Measurements from ENCODE around the gene MPEG1.

The MPEG1 gene

GRCh38 chr11:59240322-59240721 lies 27.6 kb upstream of the MPEG1 start:
- no peak for DNase-seq (ENCODE audit: low spot score)
- TF ChIP-seq, protein P1, sequence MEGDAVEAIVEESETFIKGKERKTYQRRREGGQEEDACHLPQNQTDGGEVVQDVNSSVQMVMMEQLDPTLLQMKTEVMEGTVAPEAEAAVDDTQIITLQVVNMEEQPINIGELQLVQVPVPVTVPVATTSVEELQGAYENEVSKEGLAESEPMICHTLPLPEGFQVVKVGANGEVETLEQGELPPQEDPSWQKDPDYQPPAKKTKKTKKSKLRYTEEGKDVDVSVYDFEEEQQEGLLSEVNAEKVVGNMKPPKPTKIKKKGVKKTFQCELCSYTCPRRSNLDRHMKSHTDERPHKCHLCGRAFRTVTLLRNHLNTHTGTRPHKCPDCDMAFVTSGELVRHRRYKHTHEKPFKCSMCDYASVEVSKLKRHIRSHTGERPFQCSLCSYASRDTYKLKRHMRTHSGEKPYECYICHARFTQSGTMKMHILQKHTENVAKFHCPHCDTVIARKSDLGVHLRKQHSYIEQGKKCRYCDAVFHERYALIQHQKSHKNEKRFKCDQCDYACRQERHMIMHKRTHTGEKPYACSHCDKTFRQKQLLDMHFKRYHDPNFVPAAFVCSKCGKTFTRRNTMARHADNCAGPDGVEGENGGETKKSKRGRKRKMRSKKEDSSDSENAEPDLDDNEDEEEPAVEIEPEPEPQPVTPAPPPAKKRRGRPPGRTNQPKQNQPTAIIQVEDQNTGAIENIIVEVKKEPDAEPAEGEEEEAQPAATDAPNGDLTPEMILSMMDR (IDR thresholded peaks at IDR 0.05; ENCODE audit: extremely low read depth, insufficient read depth, missing control alignments): no peak
- in situ Hi-C loops (cut with MboI; ENCODE audit: low pct_unique_long_range_greater_than_20kb, low sequenced_read_pairs, unreplicated experiment): no loop called here

- no peak for DNase-seq (ENCODE audit: low spot score)
- in situ Hi-C loops (cut with MboI; ENCODE audit: low pct_unique_long_range_greater_than_20kb, low sequenced_read_pairs, unreplicated experiment): no loop called here
- TF ChIP-seq, protein P1 (IDR thresholded peaks at IDR 0.05; ENCODE audit: extremely low read depth, insufficient read depth, missing control alignments): no peak
Measured at GRCh38 chr11:59226396-59226795, 13.7 kb upstream of the MPEG1 start.

DNA sequence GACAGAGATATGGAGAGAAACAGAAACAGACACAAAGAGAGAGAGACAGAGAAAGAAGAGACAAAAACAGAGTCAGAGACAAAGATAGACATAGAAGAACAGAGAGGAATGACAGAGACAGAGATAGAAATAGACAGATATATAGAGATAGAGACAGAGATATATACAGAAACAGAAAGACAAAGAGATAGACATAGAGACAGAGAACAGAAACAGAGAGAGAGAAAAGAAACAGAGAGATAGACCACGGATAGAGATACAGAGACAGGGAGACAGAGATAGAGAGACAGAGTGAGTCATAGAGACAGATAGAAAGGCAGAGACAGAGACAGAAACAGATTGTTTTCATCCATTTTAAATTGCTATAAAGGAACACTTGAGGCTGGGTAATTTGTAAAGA lies 12.3 kb upstream of the MPEG1 start:
- no peak for DNase-seq (ENCODE audit: low spot score)
- TF ChIP-seq, protein P1 (IDR thresholded peaks at IDR 0.05; ENCODE audit: extremely low read depth, insufficient read depth, missing control alignments): no peak
- in situ Hi-C loops (cut with MboI; ENCODE audit: low pct_unique_long_range_greater_than_20kb, low sequenced_read_pairs, unreplicated experiment): no loop called here

- in situ Hi-C loops (cut with MboI; ENCODE audit: low pct_unique_long_range_greater_than_20kb, low sequenced_read_pairs, unreplicated experiment): no loop called here
- no peak for DNase-seq (ENCODE audit: low spot score)
- TF ChIP-seq, protein P1 (IDR thresholded peaks at IDR 0.05; ENCODE audit: extremely low read depth, insufficient read depth, missing control alignments): no peak
Measured at GRCh38 chr11:59224351-59224928, 11.7 kb upstream of the MPEG1 start.

- TF ChIP-seq, protein P1 (IDR thresholded peaks at IDR 0.05; ENCODE audit: extremely low read depth, insufficient read depth, missing control alignments): no peak
- no peak for DNase-seq (ENCODE audit: low spot score)
- in situ Hi-C loops (cut with MboI; ENCODE audit: low pct_unique_long_range_greater_than_20kb, low sequenced_read_pairs, unreplicated experiment): no loop called here
Measured at GRCh38 chr11:59223611-59224010, 10.9 kb upstream of the MPEG1 start.

GRCh38 chr11:59223177-59223576 lies 10.4 kb upstream of the MPEG1 start:
- TF ChIP-seq, protein P1 (IDR thresholded peaks at IDR 0.05; ENCODE audit: extremely low read depth, insufficient read depth, missing control alignments): no peak
- no peak for DNase-seq (ENCODE audit: low spot score)
- in situ Hi-C loops (cut with MboI; ENCODE audit: low pct_unique_long_range_greater_than_20kb, low sequenced_read_pairs, unreplicated experiment): no loop called here

Measured in GM13977 (cell line).